IMR-90 (cell line): ENCODE data around the gene ARMH3. TPM values are rescaled to one million over a fixed set of nuclear protein-coding genes. Genes with fewer than 3 reads are reported as not detected.

ENCODE experiments used
- ATAC-seq: fragments of 200-7000 bp; cut with Tn5 transposase; 2 replicates; pipeline ENCODE4 v1.9.1; 2020; ENCODE audit warnings: low read depth, mild to moderate bottlenecking, moderate library complexity
- BruUV-seq: library from RNA; stranded (reverse); fragments of 400-500 nt; replicated peaks from 2 replicates; lab custom pipeline; 2021; lab: Mats Ljungman, UMichigan
- CTCF ChIA-PET: fragments of 300-600 bp; formaldehyde crosslinking; extraction: SDS; loops from one replicate; lab custom pipeline; 2021; ENCODE audit warnings: antibody characterized with exemption; lab: Yijun Ruan, JAX
- POLR2A ChIA-PET: fragments of 300-600 bp; sonication (Branson Sonifier 250); formaldehyde crosslinking; loops from one replicate; lab custom pipeline; 2022; ENCODE audit warnings: antibody characterized with exemption; ENCODE audit not compliant: unreplicated experiment; lab: Charles Lee
- DNase-seq: peaks from one replicate; pipeline ENCODE4 v3.0.0; 2013
- H2AFZ ChIP-seq: replicated peaks from 2 replicates; pipeline ENCODE3; 2013; ENCODE audit warnings: low read length, mild to moderate bottlenecking; ENCODE audit not compliant: poor library complexity
- H2AK5ac ChIP-seq: 2 replicates; pipeline ENCODE4 v1.6.1; 2013; ENCODE audit warnings: low read depth, low read length, inconsistent platforms
- H2AK9ac ChIP-seq: replicated peaks from 2 replicates; pipeline ENCODE3; 2013; ENCODE audit warnings: mild to moderate bottlenecking, low read depth, low read length, moderate library complexity; ENCODE audit not compliant: poor library complexity
- H2BK120ac ChIP-seq: 2 replicates; pipeline ENCODE4 v1.6.1; 2013; ENCODE audit warnings: low read depth, low read length, inconsistent platforms
- H2BK15ac ChIP-seq: 3 replicates; pipeline ENCODE4 v1.6.1; 2013; ENCODE audit warnings: low read depth, low read length, inconsistent platforms
- H2BK20ac ChIP-seq: 2 replicates; pipeline ENCODE4 v1.6.1; 2013; ENCODE audit warnings: low read depth, mild to moderate bottlenecking, inconsistent platforms, low read length, moderate library complexity
- H2BK5ac ChIP-seq: 2 replicates; pipeline ENCODE4 v1.6.1; 2013; ENCODE audit warnings: mild to moderate bottlenecking, low read depth, low read length, inconsistent platforms; ENCODE audit not compliant: poor library complexity, severe bottlenecking
- H3K14ac ChIP-seq: replicated peaks from 2 replicates; pipeline ENCODE4 v1.6.1; 2013; ENCODE audit warnings: low read depth, low read length, inconsistent platforms
- H3K18ac ChIP-seq: 2 replicates; pipeline ENCODE4 v1.6.1; 2013; ENCODE audit warnings: low read depth, low read length, control low read depth
- H3K23ac ChIP-seq: 2 replicates; pipeline ENCODE4 v1.6.1; 2013; ENCODE audit warnings: low read depth, low read length, inconsistent platforms
- H3K27ac ChIP-seq: 2 replicates; pipeline ENCODE4 v1.5.1; 2013; ENCODE audit warnings: mild to moderate bottlenecking, control low read depth, low read length; ENCODE audit not compliant: insufficient read depth
- H3K27me3 ChIP-seq: 2 replicates; pipeline ENCODE4 v1.6.1; 2013; ENCODE audit warnings: low read length; ENCODE audit not compliant: control insufficient read depth, insufficient read depth
- H3K36me3 ChIP-seq: 2 replicates; pipeline ENCODE4 v1.6.1; 2013; ENCODE audit warnings: low read length, mixed read lengths; ENCODE audit not compliant: control insufficient read depth, insufficient read depth
- H3K4ac ChIP-seq: 2 replicates; pipeline ENCODE4 v1.6.1; 2013; ENCODE audit warnings: low read depth, low read length, inconsistent platforms
- H3K4me1 ChIP-seq: 2 replicates; pipeline ENCODE4 v1.6.1; 2013; ENCODE audit warnings: low read length, mixed read lengths; ENCODE audit not compliant: control insufficient read depth, insufficient read depth
- H3K4me2 ChIP-seq: 2 replicates; pipeline ENCODE4 v1.6.1; 2013; ENCODE audit warnings: low read depth, mild to moderate bottlenecking, control low read depth, low read length, moderate library complexity
- H3K4me3 ChIP-seq: 2 replicates; pipeline ENCODE4 v1.5.1; 2013; ENCODE audit warnings: low read depth, mild to moderate bottlenecking, control low read depth, low read length, moderate library complexity; ENCODE audit not compliant: insufficient read depth
- H3K56ac ChIP-seq: 2 replicates; pipeline ENCODE4 v1.6.1; 2013; ENCODE audit warnings: low read length, inconsistent platforms; ENCODE audit not compliant: insufficient read depth; ENCODE audit errors: extremely low read depth
- H3K79me1 ChIP-seq, 2 experiments: 2 replicates each; pipeline ENCODE4 v1.6.1; 2013; ENCODE audit warnings: low read length in 2 of 2, inconsistent platforms in 1 of 2, low read depth in 1 of 2
- H3K9ac ChIP-seq: 2 replicates; pipeline ENCODE4 v1.6.1; 2013; ENCODE audit warnings: low read depth, low read length, control low read depth
- H3K9me1 ChIP-seq: 2 replicates; pipeline ENCODE4 v1.6.1; 2013; ENCODE audit warnings: low read length, inconsistent platforms; ENCODE audit not compliant: insufficient read depth
- H3K9me3 ChIP-seq: 2 replicates; pipeline ENCODE4 v1.6.1; 2013; ENCODE audit warnings: low read length; ENCODE audit not compliant: control insufficient read depth, insufficient read depth
- H4K20me1 ChIP-seq: 2 replicates; pipeline ENCODE4 v1.6.1; 2013; ENCODE audit warnings: low read length, inconsistent platforms; ENCODE audit not compliant: insufficient read depth
- H4K5ac ChIP-seq: 2 replicates; pipeline ENCODE4 v1.6.1; 2013; ENCODE audit warnings: mild to moderate bottlenecking, low read depth, low read length, control low read depth
- H4K8ac ChIP-seq, 2 experiments: 2 replicates each; pipeline ENCODE4 v1.6.1; 2013; ENCODE audit warnings: low read depth in 2 of 2, low read length in 2 of 2, control low read depth in 1 of 2, inconsistent platforms in 1 of 2
- H4K91ac ChIP-seq: 2 replicates; pipeline ENCODE4 v1.6.1; 2013; ENCODE audit warnings: low read depth, low read length, inconsistent platforms; ENCODE audit not compliant: insufficient read depth
- MAFK ChIP-seq: IDR thresholded peaks from 2 replicates; pipeline ENCODE4 v1.6.1; 2012; ENCODE audit warnings: low read depth, low read length, improper control_type of control experiment
- MAZ ChIP-seq: IDR thresholded peaks from 2 replicates; pipeline ENCODE4 v1.6.1; 2012; ENCODE audit warnings: low read depth, mild to moderate bottlenecking, low read length, improper control_type of control experiment, moderate library complexity, borderline replicate concordance
- NFE2L2 ChIP-seq: fragments of 150-350 bp; IDR thresholded peaks from 2 replicates; pipeline ENCODE4 v1.6.1; 2016; ENCODE audit warnings: low read depth, mild to moderate bottlenecking, low read length
- RAD21 ChIP-seq: IDR thresholded peaks from 2 replicates; pipeline ENCODE4 v1.6.1; 2012; ENCODE audit warnings: low read length, improper control_type of control experiment
- RFX5 ChIP-seq: IDR thresholded peaks from 2 replicates; pipeline ENCODE4 v1.8.0; 2012; ENCODE audit warnings: low read depth, mild to moderate bottlenecking, low read length, moderate library complexity
- SMC3 ChIP-seq: fragments of 150-350 bp; IDR thresholded peaks from 2 replicates; pipeline ENCODE4 v1.6.1; 2016; ENCODE audit warnings: low read depth, mild to moderate bottlenecking, antibody characterized with exemption, low read length, moderate library complexity
- WGBS, 2 experiments: methylation state at CpG; one replicate each; pipeline versions ENCODE4 v1.1.5 to v1.1.7; 2013; ENCODE audit warnings: missing lambda C conversion rate in 2 of 2; ENCODE audit not compliant: insufficient read length in 1 of 2; ENCODE audit errors: extremely low coverage in 2 of 2; 5-methylcytosine and 5-hydroxymethylcytosine counted together
- dilution Hi-C: fragments of 300-500 bp; cut with HindIII; formaldehyde crosslinking; loops from one replicate; pipeline ENCODE4 v1.14.3; 2018; ENCODE audit warnings: low sequenced_read_pairs; ENCODE audit not compliant: unreplicated experiment
- in situ Hi-C: fragments of 300-500 bp; cut with MboI; formaldehyde crosslinking; loops from 3 replicates; pipeline ENCODE4 v1.14.3; 2019; ENCODE audit warnings: low sequenced_read_pairs, inconsistent platforms, mixed read lengths
- intact Hi-C: fragments of 100-400 bp; cut with micrococcal nuclease; formaldehyde crosslinking; loops from 2 replicates; pipeline ENCODE4 v1.10.0; 2022
- polyA plus RNA-seq, 3 experiments: library from polyadenylated mRNA; depleted of rRNA; stranded (reverse); fragments of >200 nt; gene quantifications; 2 replicates each; pipeline ENCODE4 v1.2.3, GENCODE V29; 2012; ENCODE audit warnings: low replicate concordance in 1 of 3
- total RNA-seq: library from RNA; depleted of rRNA; stranded (reverse); fragments of >200 nt; gene quantifications from 2 replicates; pipeline ENCODE4 v1.2.3, GENCODE V29; 2012
- TF ChIP-seq, protein P1 (sequence below): fragments of 150-350 bp; IDR thresholded peaks from 2 replicates; pipeline ENCODE4 v1.6.1; 2017; ENCODE audit warnings: mild to moderate bottlenecking, antibody characterized with exemption, low read length, low read depth
- TF ChIP-seq, protein P2 (sequence below): conservative IDR thresholded peaks from 2 replicates; pipeline ENCODE4 v1.5.1; 2012; ENCODE audit warnings: mild to moderate bottlenecking, low read depth, low read length, improper control_type of control experiment

ARMH3 gene
- total and polyA plus RNA-seq, 2 of the 4 experiments (the other 2 are of a cell fraction), result 12.1 to 13.1 TPM

GRCh38 chr10:101840102-101840684, 215.8 kb downstream of the ARMH3 start:
- H3K4me3 ChIP-seq, result no peak overlapping the region
- dilution Hi-C loops, result no loop called here

More at GRCh38 chr10:101840102-101840684, 215.8 kb downstream of the ARMH3 start:
- no TSS peak for BruUV-seq
- Histone ChIP-seq H3K18ac (no peak overlapping the region), H3K27me3 (no peaks in the 10 kb centered on the region), H2AFZ (peak overlapping the region; percentile 39), H2AK5ac (no peak overlapping the region), H3K9ac (no peak overlapping the region), H3K56ac (no peak overlapping the region), H3K14ac (no peak overlapping the region), H4K20me1 (peaks cover 33% of the 10 kb centered on the region), H2BK120ac (no peak overlapping the region), H3K4me1 (peaks cover 5% of the 10 kb centered on the region; the same call in 1 of the 2 replicates), H3K36me3 (no peaks in the 10 kb centered on the region), H3K27ac (no peak overlapping the region), H2BK5ac (no peak overlapping the region), H2BK15ac (no peak overlapping the region), H3K9me1 (peaks cover 9% of the 10 kb centered on the region), H4K8ac (no peak overlapping the region), H4K5ac (no peak overlapping the region), H2AK9ac (no peak overlapping the region), H4K91ac (no peak overlapping the region), H3K4me2 (peak overlapping the region; percentile 51), H3K23ac (peak overlapping the region; percentile 92; the same call in 1 of the 2 replicates), H2BK20ac (no peak overlapping the region), H3K4ac (no peak overlapping the region), H3K9me3 (no peaks in the 10 kb centered on the region), H3K79me1 (peaks cover 0 to 9% of the 10 kb centered on the region in 2 experiments; a peak in 1 of 4 replicates)
- in situ Hi-C loops, result loop anchor here (5.0 kb wide), 1 partner anchor 172 kb away; no protein-coding TSS in a partner anchor
- TF ChIP-seq NFE2L2 (no peak), SMC3 (no peak), MAZ (no peak), RFX5 (no peak), MAFK (no peak), RAD21 (no peak)
- TF ChIP-seq, protein P1, sequence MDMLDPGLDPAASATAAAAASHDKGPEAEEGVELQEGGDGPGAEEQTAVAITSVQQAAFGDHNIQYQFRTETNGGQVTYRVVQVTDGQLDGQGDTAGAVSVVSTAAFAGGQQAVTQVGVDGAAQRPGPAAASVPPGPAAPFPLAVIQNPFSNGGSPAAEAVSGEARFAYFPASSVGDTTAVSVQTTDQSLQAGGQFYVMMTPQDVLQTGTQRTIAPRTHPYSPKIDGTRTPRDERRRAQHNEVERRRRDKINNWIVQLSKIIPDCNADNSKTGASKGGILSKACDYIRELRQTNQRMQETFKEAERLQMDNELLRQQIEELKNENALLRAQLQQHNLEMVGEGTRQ, result no peak
- TF ChIP-seq, protein P2, sequence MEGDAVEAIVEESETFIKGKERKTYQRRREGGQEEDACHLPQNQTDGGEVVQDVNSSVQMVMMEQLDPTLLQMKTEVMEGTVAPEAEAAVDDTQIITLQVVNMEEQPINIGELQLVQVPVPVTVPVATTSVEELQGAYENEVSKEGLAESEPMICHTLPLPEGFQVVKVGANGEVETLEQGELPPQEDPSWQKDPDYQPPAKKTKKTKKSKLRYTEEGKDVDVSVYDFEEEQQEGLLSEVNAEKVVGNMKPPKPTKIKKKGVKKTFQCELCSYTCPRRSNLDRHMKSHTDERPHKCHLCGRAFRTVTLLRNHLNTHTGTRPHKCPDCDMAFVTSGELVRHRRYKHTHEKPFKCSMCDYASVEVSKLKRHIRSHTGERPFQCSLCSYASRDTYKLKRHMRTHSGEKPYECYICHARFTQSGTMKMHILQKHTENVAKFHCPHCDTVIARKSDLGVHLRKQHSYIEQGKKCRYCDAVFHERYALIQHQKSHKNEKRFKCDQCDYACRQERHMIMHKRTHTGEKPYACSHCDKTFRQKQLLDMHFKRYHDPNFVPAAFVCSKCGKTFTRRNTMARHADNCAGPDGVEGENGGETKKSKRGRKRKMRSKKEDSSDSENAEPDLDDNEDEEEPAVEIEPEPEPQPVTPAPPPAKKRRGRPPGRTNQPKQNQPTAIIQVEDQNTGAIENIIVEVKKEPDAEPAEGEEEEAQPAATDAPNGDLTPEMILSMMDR, result no peak
- ChIA-PET POLR2A (interaction anchor here (1.0 to 1.4 kb wide), 2 partner anchors 170 to 233 kb away, joined by 3 to 6 read pairs; no protein-coding TSS in a partner anchor), CTCF (interaction anchor here (0.6 to 4.4 kb wide), 23 partner anchors 9 to 627 kb away, joined by 3 to 60 read pairs (median 5); no protein-coding TSS in a partner anchor)
- 0 out of 2 replicates have a peak, but pooled peaks have one; percentile 1 for ATAC-seq
- intact Hi-C loops, result loop anchor here (1.0 kb wide), 4 partner anchors 49 to 233 kb away; no protein-coding TSS in a partner anchor
- no peak for DNase-seq
- 0% methylated on average over 2 of the region's 19 CpGs; no CpG with 5 or more reads in 1 of the 2 experiments for WGBS, 2 experiments
